Stimulated activated CD4-positive, alpha-beta T cell treated with anti-CD3 and anti-CD28 coated beads, Interleukin-12 subunit alpha, Interleukin-12 subunit beta, amount 100 ng/mL, for 48 hours (primary cell): Measurements from ENCODE around the gene CUL9.

Source experiments
- DNase-seq, 3 donors: peaks; one replicate each; pipeline ENCODE4 v3.0.0-alpha.2; 2020; ENCODE audit warnings: low read depth in 2 of 3, low spot score in 1 of 3

The CUL9 gene

GRCh38 chr6:43269273-43270007 is 87.4 kb downstream of the CUL9 start:
- DNase-seq = peak in 1 of 3 donors; percentile 23

GRCh38 chr6:43271103-43271815 is 89.3 kb downstream of the CUL9 start:
- no peak for DNase-seq

DNA sequence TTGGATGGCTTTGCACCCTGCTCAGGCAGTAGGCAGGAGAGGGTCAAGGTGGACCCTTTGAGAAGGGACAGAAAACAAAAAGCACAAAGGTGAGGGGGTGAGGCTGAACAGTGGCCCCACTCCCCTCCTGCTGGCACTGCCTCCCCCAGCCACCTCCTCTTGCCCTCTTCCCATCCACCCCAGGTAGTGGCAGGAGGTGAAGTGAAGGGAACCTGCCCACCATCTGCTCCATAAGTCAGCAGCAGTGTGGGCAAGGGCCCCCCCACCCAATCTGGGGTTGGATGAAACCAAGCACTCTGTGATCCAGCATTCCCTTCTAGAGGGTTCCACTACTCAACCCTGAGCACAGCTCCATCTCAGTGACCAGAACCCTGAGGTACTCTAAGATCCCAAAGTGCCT is 89.9 kb downstream of the CUL9 start:
- no peak for DNase-seq

- no peak for DNase-seq
Observed at GRCh38 chr6:43273707-43274106, 91.7 kb downstream of the CUL9 start.
